HG02571 (cell line): ENCODE measurements around the gene ACAP3.
"Not testable (repeated sequence)": the region's sequence is repeated elsewhere in the genome, so short reads cannot be mapped to it uniquely, and the experiment has no call there.

ENCODE experiments used
- ATAC-seq: cut with Tn5 transposase; IDR thresholded peaks from one replicate; pipeline ENCODE4 v1.9.1; 2021; ENCODE audit warnings: mild to moderate bottlenecking, moderate library complexity; ENCODE audit not compliant: unreplicated experiment

ACAP3 gene

DNA sequence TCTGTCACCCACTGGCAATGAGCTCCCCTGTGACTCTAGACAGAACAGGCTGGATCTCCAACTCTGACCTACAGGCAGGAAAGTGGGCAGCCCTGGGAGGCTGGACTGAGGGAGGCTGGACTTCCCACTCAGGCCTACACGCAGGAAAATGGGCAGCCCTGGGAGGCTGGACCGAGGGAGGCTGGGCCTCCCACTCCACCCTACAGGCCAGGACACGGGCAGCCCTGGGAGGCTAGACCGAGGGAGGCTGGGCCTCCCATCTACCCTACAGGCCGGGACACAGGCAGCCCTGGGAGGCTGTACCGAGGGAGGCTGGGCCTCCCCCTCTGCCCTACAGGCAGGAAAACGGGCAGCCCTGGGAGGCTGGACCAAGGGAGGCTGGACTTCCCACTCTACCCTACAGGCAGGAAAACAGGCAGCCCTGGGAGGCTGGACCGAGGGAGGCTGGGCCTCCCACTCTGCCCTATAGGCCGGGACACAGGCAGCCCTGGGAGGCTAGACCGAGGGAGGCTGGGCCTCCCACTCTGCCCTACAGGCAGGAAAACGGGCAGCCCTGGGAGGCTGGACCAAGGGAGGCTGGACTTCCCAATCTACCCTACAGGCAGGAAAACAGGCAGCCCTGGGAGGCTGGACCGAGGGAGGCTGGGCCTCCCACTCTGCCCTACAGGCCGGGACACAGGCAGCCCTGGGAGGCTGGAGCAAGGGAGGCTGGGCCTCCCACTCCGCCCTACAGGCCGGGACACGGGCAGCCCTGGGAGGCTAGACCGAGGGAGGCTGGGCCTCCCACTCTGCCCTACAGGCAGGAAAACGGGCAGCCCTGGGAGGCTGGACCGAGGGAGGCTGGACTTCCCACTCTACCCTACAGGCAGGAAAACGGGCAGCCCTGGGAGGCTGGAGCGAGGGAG, 59.5 kb downstream of the ACAP3 start:
- not testable (repeated sequence) for ATAC-seq

- no peak for ATAC-seq
Measured at GRCh38 chr1:1247341-1247913, 60.3 kb downstream of the ACAP3 start.

DNA sequence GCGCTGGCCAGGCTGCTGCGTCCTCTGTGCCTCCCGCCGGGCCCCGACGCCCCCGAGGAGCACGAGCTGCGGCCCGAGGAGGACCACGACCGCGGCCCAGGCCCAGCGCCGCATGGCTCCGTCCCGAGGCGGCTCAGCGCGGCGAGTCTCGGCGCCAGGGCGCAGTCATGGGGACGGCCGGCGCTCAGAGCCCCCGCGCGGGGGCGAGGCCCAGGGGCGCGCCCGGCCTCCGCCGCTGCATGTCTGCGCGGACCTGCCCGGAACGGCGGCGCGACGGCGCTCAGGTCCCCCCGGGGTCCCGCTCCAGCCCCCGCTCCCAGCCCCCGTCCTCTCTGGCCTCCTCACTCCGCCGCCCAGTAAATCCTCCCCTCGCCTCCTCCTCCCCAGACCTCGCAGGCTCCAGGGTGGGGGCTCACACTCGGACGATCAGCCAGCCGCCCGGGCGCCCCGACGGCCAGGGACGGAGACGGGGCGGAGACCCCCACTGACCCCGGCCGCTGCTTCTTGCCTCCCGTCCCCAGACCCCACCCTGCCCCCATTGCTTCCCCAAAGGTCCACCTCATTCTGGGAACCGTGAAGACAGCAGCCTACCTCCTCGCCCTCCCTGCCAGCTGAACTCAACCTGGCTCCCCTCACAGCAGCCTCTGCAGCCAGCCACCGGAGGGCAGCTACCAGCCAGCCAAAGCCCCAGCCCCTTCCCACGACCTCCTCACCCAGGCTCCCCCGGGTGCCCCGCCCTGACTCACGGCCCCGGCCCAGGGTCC, 61.0 kb downstream of the ACAP3 start, which contains the start of gene C1QTNF12:
C1QTNF12 (minus strand) TSS at position 146 of the 764 bp plus-strand sequence; CDS start at position 114, 32 bp downstream.
- ATAC-seq = no peak

DNA sequence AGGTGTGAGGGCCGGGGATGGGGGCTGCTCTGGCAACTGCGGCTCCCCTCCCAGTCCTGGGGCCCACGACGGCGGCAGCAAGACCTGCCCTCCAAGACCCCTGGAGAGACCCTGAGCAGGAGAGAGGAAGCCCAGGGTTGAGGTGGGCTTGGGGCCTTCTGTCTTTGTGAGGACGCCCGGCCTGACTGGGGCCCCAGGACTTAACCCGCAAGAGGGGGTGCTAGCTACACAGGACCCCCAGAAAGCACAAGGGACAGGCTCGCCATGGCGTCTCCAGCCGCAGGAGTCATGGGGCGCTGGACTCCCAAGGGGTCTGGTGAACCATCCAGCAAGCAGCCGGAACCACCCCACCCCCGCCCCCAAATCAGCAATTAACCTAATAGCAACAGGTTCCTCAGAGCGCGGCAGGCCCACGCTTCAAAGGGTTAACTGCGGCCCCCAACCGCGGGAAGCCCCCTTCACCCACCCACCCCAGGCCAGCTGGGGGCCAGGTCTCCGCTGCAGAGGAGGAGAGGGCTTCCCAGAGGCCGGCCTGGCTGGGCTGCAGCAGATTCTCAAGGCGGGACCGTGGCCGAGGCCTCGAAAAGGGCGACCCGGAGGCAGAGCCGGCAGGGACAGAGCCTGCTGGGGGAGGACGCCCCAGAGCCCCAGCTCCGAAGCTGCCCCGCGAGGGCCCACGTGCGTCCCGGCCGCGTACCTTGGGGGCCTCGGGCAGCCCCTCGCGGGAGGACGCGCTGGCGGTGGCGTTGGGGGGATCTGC, 61.7 kb downstream of the ACAP3 start:
- no peak for ATAC-seq

DNA sequence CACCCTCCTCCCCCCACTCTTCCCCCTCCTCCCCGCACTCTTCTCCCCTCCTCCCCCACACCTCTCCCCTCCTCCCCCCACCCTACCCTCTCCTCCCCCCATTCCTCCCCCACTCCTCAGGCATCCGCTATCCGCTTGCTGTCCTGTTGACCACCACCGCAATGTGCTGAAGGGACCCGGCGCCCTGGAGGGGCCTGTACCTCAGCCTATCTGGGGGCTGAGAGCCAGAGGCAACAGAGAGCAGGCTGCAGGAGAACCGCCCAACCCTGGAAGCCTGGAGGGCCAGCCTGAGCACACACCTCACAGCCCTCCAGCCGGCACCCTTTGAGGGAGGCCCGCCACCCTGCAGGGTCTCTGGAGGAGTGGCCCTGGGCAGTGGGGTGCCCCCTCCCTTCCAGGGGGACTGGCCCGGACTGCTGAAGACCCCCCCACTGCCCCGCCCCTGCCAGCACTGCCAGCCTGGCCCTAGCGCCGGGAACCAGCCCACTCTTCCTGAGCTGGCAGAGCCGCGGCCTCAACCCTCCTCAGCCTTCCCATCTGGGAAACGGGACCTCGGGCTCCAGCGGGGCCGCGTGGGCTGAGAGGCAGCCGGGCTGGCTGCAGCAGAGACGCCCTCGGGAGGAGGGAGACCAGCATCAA, 62.4 kb downstream of the ACAP3 start:
- no peak for ATAC-seq

DNA sequence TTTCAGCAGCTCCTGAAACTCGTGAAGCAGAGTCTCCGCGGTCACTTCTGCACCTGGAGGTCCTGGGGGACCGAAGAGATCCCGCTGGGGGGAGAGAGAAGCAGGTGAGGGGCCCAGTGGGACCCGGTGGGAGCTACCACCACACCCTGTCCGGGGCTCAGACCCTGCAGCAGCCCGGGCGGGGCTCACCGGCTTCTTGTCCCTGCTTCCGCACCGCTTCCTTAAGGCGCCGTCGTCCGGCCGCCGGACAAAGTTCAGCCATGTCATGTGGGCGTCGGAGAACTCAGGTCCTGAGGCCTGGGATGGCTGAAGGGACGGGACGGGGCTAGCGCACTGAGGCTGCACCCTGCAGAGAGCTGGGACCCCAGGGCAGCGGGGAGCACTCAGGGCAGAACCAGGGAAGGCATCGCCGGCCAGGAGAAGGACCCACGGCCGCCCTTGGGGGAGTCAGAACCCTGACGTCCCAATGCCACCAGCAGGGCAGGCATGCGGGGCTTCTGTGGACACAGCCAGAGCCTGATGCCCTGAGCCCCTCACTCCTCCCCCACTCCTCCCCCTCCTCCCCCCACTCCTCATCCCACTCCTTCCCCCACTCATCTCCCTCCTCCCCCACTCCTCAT, 63.4 kb downstream of the ACAP3 start:
- no peak for ATAC-seq

DNA sequence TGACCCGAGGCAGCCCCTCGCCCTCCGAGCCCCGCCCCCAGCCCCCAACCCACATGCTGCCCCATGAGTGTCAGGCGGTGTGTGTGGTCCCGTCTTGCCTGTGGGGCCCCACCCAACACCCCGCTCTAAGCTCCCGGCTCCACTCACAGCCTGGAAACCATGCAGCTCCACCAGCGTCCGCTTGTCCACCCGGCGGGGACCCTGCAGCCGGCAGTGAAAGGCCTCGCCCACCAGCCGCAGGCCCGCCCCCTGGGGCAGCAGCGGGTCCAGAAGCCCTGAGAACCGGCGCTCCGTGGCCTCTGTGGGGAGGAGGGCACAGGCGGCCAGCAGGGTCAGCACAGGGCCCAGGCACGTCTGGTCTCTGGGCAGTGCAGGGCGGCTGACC, 63.9 kb downstream of the ACAP3 start:
- ATAC-seq = no peak

GRCh38 chr1:1243266-1243660, 64.5 kb downstream of the ACAP3 start:
- ATAC-seq = no peak

DNA sequence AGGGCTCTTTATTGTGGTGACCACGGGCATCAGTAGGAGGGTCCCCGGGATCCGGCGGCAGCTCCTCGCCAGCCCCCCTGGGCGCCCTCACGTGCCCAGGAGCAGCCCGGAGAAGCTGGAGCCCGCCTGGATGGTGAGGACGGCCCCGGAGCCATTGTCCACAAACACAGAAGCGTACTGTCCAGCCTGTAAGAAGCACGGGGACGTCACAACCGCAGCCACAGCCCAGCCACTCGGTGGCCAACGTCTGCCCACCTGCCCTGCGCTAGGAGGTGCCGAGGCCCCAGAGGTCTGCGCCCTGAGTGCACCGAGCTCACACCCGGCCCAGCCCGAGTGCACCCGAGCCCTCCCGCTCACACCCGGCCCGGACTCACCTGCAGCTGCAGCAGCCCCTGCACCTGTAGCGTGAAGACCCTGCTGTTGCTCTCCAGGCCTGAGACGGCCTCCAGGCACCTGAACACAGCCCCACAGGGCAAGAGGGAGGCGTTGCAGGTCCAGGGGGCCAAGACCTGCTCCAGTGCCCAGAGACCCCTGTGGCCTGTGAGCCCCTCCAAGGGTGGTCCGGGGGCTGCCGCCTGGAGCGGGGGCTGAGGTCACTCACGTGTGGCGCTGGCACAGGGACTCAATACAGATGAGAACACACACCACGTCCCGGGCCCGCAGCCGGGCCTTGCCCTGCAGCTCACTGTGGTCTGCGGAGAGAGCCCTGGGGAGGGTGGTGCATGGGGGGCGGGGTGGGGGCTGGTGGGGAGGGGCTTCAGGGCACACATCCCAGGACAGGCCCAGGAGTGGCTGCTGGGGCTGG, 65.1 kb downstream of the ACAP3 start:
- ATAC-seq = no peak
